T-helper 1 cell (primary cell): Measurements from ENCODE around the gene PLA2G2F.

Source experiments
- DNase-seq, 5 donors: peaks; one replicate each; pipeline ENCODE4 v3.0.0-alpha.2; 2012 to 2020

The PLA2G2F gene

DNA sequence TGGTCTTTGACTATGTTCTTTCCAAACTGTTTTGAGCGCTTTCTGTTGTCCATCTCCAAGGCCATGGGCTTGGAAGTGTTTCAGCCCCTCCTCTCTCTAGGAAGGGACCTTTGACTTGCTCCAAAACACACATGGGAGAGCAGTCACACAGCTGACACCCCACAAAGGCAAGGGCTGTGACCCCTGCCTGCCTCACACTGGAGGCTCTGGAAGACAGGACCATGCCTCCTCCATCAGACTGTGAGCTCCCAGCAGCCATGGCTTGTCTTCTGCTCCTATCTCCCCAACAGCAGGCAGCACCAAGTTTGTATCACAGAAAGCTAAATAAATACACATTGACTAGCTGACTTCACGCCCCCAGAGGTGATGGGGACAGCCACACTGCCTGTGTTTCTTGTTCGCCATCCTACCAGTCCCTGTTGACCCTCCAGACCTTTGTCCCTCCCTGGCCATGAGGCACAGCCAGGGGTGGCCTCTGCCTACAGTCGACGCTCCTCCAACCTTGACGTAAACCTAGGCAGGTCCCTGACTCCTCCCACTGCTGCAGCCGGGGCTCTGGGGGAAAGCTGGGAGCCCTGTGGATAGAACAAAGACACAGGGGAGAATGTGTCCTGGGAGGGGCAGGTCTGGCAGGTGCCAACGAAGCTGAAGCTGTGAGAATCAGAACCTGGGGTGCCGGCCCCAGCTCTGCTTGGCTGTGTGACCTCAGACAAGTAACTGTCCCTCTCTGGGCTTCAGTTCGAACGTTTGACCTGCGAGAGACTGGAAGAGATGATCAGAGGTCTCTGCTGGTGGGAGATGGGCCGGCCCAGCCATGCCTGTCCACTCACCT, 4.8 kb downstream of the PLA2G2F start:
- no peak for DNase-seq

- DNase-seq = no peak
These were observed 8.9 kb downstream of the PLA2G2F start for GRCh38 chr1:20147846-20148570.

GRCh38 chr1:20148571-20149500, 9.7 kb downstream of the PLA2G2F start:
- DNase-seq = no peak

GRCh38 chr1:20149601-20150325, 10.6 kb downstream of the PLA2G2F start:
- DNase-seq = no peak

- DNase-seq = no peak
These were observed 11.2 kb downstream of the PLA2G2F start for GRCh38 chr1:20150326-20150705.

DNA sequence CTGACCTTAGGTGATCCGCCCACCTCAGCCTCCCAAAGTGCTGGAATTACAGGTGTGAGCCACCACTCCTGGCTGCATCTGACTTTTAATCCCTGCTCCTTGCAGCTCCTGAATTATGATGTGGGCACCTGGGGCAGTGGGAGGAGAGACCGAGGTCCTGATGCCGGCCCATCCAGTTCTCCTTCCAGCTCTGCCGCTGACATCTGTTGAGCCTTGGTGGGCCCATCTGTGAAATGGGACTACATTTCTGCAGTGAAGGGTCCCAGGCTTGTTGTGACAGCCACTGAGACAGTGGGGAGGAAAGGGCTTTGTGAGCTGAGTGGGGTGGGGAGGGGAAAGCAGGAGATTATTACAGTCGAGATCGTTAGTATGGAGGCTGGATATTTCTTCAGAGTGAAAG, 11.8 kb downstream of the PLA2G2F start:
- DNase-seq = no peak

GRCh38 chr1:20151906-20152598, 12.9 kb downstream of the PLA2G2F start:
- DNase-seq = peak; percentile 48 to 75 (median 64)

GRCh38 chr1:20152599-20152930, 13.4 kb downstream of the PLA2G2F start:
- DNase-seq = no peak

DNA sequence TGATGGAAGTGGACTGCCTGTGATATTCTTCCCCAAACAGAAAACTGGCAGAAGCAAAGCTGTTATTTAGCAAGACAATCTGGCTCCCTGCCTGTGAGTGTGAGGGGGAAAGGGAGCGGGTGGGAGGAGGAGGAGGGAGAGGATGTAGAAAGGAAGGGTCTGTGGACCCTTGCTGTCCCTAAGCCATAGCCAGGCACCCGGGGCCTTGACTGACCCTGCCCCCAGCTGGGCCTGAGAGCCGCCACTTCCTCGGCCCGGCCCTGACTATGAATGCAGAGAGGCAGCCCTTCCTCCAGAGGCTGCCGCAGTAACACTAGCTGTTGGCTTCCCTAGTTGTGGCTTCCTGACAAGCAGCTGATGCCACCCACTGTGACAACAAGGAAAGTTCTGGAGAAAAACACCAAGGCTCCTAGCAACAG, 13.9 kb downstream of the PLA2G2F start:
- no peak for DNase-seq

GRCh38 chr1:20154301-20154831, 15.2 kb downstream of the PLA2G2F start:
- DNase-seq = peak in 1 of 5 donors; percentile 28

DNA sequence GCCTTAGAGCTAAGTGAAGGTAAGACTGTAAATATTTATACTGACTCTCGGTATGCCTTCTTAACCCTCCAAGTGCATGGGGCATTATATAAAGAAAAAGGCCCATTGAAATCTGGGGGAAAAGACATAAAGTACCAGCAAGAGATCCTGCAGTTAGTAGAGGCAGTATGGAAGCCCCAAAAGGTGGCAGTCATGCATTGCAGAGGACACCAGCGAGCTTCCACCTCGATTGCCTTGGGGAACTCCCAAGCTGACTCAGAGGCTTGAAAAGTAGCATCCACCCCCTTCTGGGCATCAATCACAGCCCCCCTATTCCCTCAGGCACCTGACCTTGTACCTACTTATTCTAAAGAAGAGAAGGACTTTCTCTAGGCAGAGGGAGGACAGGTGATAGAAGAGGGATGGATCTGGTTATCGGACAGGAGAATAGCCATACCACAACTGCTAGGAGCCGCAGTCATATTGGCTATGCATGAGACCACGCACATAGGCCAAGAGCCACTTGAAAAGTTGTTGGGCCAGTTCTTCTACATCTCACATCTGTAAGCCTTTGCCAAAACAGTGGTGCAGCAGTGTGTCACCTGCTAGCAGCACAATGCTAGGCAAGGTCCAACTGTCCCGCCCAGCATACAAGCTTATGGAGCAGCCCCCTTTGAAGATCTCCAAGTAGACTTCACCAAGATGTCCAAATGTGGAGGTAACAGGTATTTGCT, 19.4 kb downstream of the PLA2G2F start:
- DNase-seq = no peak

GRCh38 chr1:20160034-20160433, 20.9 kb downstream of the PLA2G2F start:
- no peak for DNase-seq

DNA sequence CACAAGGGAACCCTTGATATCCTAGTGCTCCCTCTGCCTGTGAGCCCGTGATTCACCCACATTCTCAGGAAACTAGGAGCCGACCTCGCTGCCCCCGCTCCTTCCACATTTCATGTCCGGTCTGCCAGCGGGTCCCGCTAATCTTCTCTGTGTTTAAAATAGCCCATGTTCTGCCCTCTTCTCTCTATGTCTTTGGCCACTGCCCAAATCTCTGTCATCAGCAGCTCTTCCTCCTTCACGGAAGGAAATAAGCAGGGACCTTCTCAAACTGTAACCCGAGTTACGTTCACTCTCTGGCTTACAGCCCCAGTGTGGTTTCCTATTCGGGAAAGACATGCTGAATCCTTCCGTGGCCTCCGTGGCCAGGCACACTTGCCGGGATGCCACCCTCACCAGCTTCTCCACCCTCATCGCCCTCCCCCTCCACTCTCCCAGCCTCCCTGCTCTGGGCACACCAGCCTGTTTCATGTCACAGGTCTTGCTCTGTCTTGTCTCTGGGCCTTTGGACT, 25.6 kb downstream of the PLA2G2F start:
- DNase-seq = no peak

- peak in 1 of 5 donors; percentile 20 for DNase-seq
These were observed 26.4 kb downstream of the PLA2G2F start for GRCh38 chr1:20165522-20165951.

DNA sequence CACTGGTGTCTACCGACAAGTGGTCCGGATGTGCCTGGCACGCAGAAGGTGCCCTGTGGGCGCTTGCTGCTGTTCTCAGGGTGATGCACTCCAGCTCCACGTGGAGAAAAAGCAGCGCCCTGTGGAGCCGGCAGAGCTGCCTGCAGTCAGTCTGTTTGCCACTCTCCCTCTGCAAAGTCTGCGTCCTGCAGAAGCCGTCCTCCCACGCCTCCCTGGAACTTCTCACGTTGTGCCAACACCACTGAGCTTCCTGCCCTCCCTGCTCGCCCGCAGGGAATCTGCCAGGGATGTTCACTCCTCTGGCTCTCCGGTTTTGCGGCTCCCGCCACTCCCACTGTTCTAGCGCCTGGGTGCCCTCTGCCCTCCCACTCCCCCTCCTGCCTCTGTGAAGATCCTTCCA, 26.9 kb downstream of the PLA2G2F start:
- no peak for DNase-seq

GRCh38 chr1:20167126-20167525, 28.0 kb downstream of the PLA2G2F start:
- no peak for DNase-seq

GRCh38 chr1:20168564-20169491, 29.7 kb downstream of the PLA2G2F start:
- no peak for DNase-seq

GRCh38 chr1:20169932-20170331, 30.8 kb downstream of the PLA2G2F start:
- no peak for DNase-seq

DNA sequence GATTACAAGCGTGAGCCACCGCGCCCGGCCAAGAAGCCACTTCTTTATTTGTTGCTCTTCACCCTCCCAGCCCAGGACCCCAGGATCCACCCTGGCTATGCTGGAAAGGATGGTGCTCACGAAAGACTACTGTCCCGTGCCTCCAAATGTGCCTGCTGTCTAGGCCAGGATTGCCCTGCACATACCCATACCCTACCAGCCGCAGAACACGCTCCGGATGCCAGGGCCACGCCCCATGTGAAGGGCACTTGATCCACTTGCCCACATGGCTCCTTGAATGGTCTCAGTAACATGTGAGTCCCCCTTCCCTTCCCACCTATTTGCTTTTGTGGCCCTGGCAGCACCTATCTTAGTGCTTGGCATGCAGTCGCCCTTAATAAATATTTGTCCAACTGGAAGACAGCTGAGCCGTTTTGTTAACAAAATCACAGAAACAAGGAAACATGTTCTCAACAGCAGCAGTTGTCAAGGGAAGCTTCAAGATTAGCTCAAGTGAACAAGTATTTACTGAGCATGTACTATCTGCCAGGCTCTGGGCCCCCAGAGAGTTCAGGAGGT, 33.0 kb downstream of the PLA2G2F start:
- DNase-seq = no peak
